H9 (cell line): Measurements from ENCODE around the gene FXYD1. TPM values are rescaled to one million over a fixed set of nuclear protein-coding genes. Genes with fewer than 3 reads are reported as not detected.

Experiments used
- DNase-seq: peaks from one replicate; pipeline ENCODE4 v3.0.0-alpha.2; 2017
- H2AFZ ChIP-seq: one replicate; pipeline ENCODE4 v1.6.1; 2013; ENCODE audit warnings: mild to moderate bottlenecking, low read length, control low read depth, moderate library complexity
- H2AK5ac ChIP-seq: 2 replicates; pipeline ENCODE4 v1.6.1; 2013; ENCODE audit warnings: low read length, control low read depth, mixed read lengths; ENCODE audit not compliant: insufficient read length
- H2BK120ac ChIP-seq: one replicate; pipeline ENCODE4 v1.6.1; 2013; ENCODE audit warnings: low read depth, mild to moderate bottlenecking, low read length, control low read depth, inconsistent platforms; ENCODE audit not compliant: poor library complexity, severe bottlenecking
- H2BK12ac ChIP-seq: 2 replicates; pipeline ENCODE4 v1.6.1; 2013; ENCODE audit warnings: low read length, control low read depth, mixed read lengths, low read depth; ENCODE audit not compliant: insufficient read length
- H2BK15ac ChIP-seq: 2 replicates; pipeline ENCODE4 v1.6.1; 2013; ENCODE audit warnings: low read depth, low read length, control low read depth
- H2BK20ac ChIP-seq: one replicate; pipeline ENCODE4 v1.6.1; 2013; ENCODE audit warnings: low read depth, mild to moderate bottlenecking, low read length, control low read depth, inconsistent platforms; ENCODE audit not compliant: poor library complexity, severe bottlenecking
- H2BK5ac ChIP-seq: 2 replicates; pipeline ENCODE4 v1.6.1; 2013; ENCODE audit warnings: low read length, control low read depth, mixed read lengths; ENCODE audit not compliant: insufficient read length
- H3K14ac ChIP-seq: 2 replicates; pipeline ENCODE4 v1.6.1; 2013; ENCODE audit warnings: low read length, control low read depth; ENCODE audit not compliant: insufficient read depth
- H3K18ac ChIP-seq: 2 replicates; pipeline ENCODE4 v1.6.1; 2013; ENCODE audit warnings: low read depth, mild to moderate bottlenecking, mixed read lengths, low read length, control low read depth; ENCODE audit not compliant: insufficient read length
- H3K23ac ChIP-seq: 2 replicates; pipeline ENCODE4 v1.6.1; 2013; ENCODE audit warnings: low read length, control low read depth, mixed read lengths, low read depth; ENCODE audit not compliant: insufficient read length
- H3K23me2 ChIP-seq: 2 replicates; pipeline ENCODE4 v1.6.1; 2013; ENCODE audit warnings: low read depth, mild to moderate bottlenecking, mixed read lengths, low read length, control low read depth; ENCODE audit not compliant: insufficient read length, poor library complexity, severe bottlenecking
- H3K27ac ChIP-seq: 2 replicates; pipeline ENCODE4 v1.5.1; 2013; ENCODE audit warnings: low read length, control low read depth, mixed read lengths, low read depth; ENCODE audit not compliant: insufficient read length
- H3K27me3 ChIP-seq: 2 replicates; pipeline ENCODE4 v1.6.1; 2013; ENCODE audit warnings: low read length, control low read depth, inconsistent platforms; ENCODE audit not compliant: insufficient read depth
- H3K4ac ChIP-seq: 2 replicates; pipeline ENCODE4 v1.6.1; 2013; ENCODE audit warnings: low read depth, mild to moderate bottlenecking, control low read depth, inconsistent platforms, low read length, moderate library complexity
- H3K4me1 ChIP-seq: 2 replicates; pipeline ENCODE4 v1.6.1; 2013; ENCODE audit warnings: low read length, control low read depth, inconsistent platforms; ENCODE audit not compliant: insufficient read depth
- H3K4me2 ChIP-seq: 2 replicates; pipeline ENCODE4 v1.6.1; 2013; ENCODE audit warnings: low read length, control low read depth, mixed read lengths; ENCODE audit not compliant: insufficient read length, insufficient read depth
- H3K56ac ChIP-seq: 2 replicates; pipeline ENCODE4 v1.6.1; 2013; ENCODE audit warnings: low read depth, mild to moderate bottlenecking, mixed read lengths, low read length, control low read depth; ENCODE audit not compliant: insufficient read length
- H3K79me1 ChIP-seq: 2 replicates; pipeline ENCODE4 v1.6.1; 2013; ENCODE audit warnings: low read depth, mild to moderate bottlenecking, moderate library complexity, low read length, control low read depth, inconsistent platforms; ENCODE audit not compliant: insufficient read depth, poor library complexity, severe bottlenecking
- H3K79me2 ChIP-seq: 2 replicates; pipeline ENCODE4 v1.6.1; 2013; ENCODE audit warnings: low read length, control low read depth, inconsistent platforms; ENCODE audit not compliant: insufficient read depth
- H3K9ac ChIP-seq: 2 replicates; pipeline ENCODE4 v1.6.1; 2013; ENCODE audit warnings: low read length, control low read depth, mixed read lengths; ENCODE audit not compliant: insufficient read length; ENCODE audit errors: extremely low read depth
- H3K9me3 ChIP-seq: one replicate; pipeline ENCODE4 v1.6.1; 2013; ENCODE audit warnings: low read depth, low read length, inconsistent platforms; ENCODE audit not compliant: control insufficient read depth
- H3T11ph ChIP-seq: one replicate; pipeline ENCODE4 v1.6.1; 2013; ENCODE audit warnings: mild to moderate bottlenecking, low read length, control low read depth, inconsistent platforms
- H4K20me1 ChIP-seq: one replicate; pipeline ENCODE4 v1.6.1; 2013; ENCODE audit not compliant: control insufficient read depth, insufficient read length, insufficient read depth
- H4K5ac ChIP-seq: 2 replicates; pipeline ENCODE4 v1.6.1; 2013; ENCODE audit warnings: low read depth, mild to moderate bottlenecking, mixed read lengths, low read length, control low read depth; ENCODE audit not compliant: insufficient read length
- H4K8ac ChIP-seq: replicated peaks from 2 replicates; pipeline ENCODE4 v1.6.1; 2013; ENCODE audit warnings: low read length, control low read depth, mixed read lengths, low read depth; ENCODE audit not compliant: insufficient read length
- H4K91ac ChIP-seq: 2 replicates; pipeline ENCODE4 v1.6.1; 2013; ENCODE audit warnings: low read depth, mild to moderate bottlenecking, moderate library complexity, mixed read lengths, low read length, control low read depth; ENCODE audit not compliant: insufficient read length
- H3K27ac Mint-ChIP-seq, 3 experiments: 2 replicates in 2 of 3; 3 replicates in 1 of 3; pipeline ENCODE4 v1.8.0; 2020 to 2021; ENCODE audit warnings: mixed read lengths in 3 of 3, mild to moderate bottlenecking in 1 of 3, moderate library complexity in 1 of 3
- H3K27me3 Mint-ChIP-seq: 2 replicates; pipeline ENCODE4 v1.8.0; 2021; ENCODE audit warnings: low read depth, mild to moderate bottlenecking, moderate library complexity, mixed read lengths
- H3K36me3 Mint-ChIP-seq, 3 experiments: 2 replicates in 2 of 3; 3 replicates in 1 of 3; pipeline ENCODE4 v1.8.0; 2020 to 2021; ENCODE audit warnings: low read depth in 3 of 3, mixed read lengths in 3 of 3; ENCODE audit not compliant: insufficient read depth in 1 of 3
- H3K4me1 Mint-ChIP-seq, 2 experiments: 2 replicates each; pipeline ENCODE4 v1.8.0; 2020; ENCODE audit warnings: mixed read lengths in 2 of 2
- H3K4me3 Mint-ChIP-seq, 2 experiments: 2 replicates in 1 of 2; 3 replicates in 1 of 2; pipeline ENCODE4 v1.8.0; 2020 to 2021; ENCODE audit warnings: mild to moderate bottlenecking in 2 of 2, mixed read lengths in 2 of 2, moderate library complexity in 1 of 2
- H3K9me3 Mint-ChIP-seq, 2 experiments: 2 replicates in 1 of 2; 3 replicates in 1 of 2; pipeline ENCODE4 v1.8.0; 2020; ENCODE audit warnings: mild to moderate bottlenecking in 2 of 2, mixed read lengths in 2 of 2, moderate library complexity in 1 of 2
- CTCF ChIP-seq: fragments of 200-600 bp; sonication (generic); conservative IDR thresholded peaks from 3 replicates; pipeline ENCODE4 v1.8.0; 2021; ENCODE audit warnings: antibody characterized with exemption, mild to moderate bottlenecking
- WGBS: extraction: QIAGEN DNeasy Blood & Tissue Kit; methylation state at CpG from one replicate; pipeline ENCODE4 v1.1.7; 2013; ENCODE audit warnings: missing lambda C conversion rate, low lambda C conversion rate, mixed read lengths; ENCODE audit not compliant: insufficient read length; ENCODE audit errors: extremely low coverage; 5-methylcytosine and 5-hydroxymethylcytosine counted together
- total RNA-seq: library from RNA; stranded (reverse); gene quantifications from 2 replicates; pipeline ENCODE4 v1.2.1, GENCODE V29; 2021

FXYD1 gene
- total RNA-seq, 1 experiment from 2014 or later: 7.7 TPM

- H3K79me1 ChIP-seq: no peaks in the 10 kb centered on the region
- no peak overlapping the region for H2BK120ac ChIP-seq
- no peak overlapping the region for H2BK12ac ChIP-seq
- no peak overlapping the region for H4K91ac ChIP-seq
- H2BK20ac ChIP-seq: no peak overlapping the region
- H2BK5ac ChIP-seq: no peak overlapping the region
- H4K8ac ChIP-seq: no peak overlapping the region
- no peaks in the 10 kb centered on the region for H3K79me2 ChIP-seq
- no peak overlapping the region for H3T11ph ChIP-seq
- H3K23me2 ChIP-seq: no peaks in the 10 kb centered on the region
- no peak overlapping the region for H2AFZ ChIP-seq
- H3K4ac ChIP-seq: no peak overlapping the region
- H3K36me3 Mint-ChIP-seq: peaks cover 3 to 9% (median 9%) of the 10 kb centered on the region in 3 experiments; a peak in 5 of 7 replicates
- no peak overlapping the region for H3K27ac ChIP-seq
- H4K20me1 ChIP-seq: no peaks in the 10 kb centered on the region
- no peak overlapping the region for H3K27ac Mint-ChIP-seq
- no peak overlapping the region for H2BK15ac ChIP-seq
- H3K14ac ChIP-seq: no peak overlapping the region
- peaks cover 8 to 14% of the 10 kb centered on the region in 2 experiments for H3K9me3 Mint-ChIP-seq
- no peak overlapping the region for H3K23ac ChIP-seq
- H3K9ac ChIP-seq: no peak overlapping the region
- H4K5ac ChIP-seq: no peak overlapping the region
- no peak for TF ChIP-seq CTCF
- H3K56ac ChIP-seq: no peak overlapping the region
- H3K27me3 ChIP-seq: no peaks in the 10 kb centered on the region; the same call in 1 of the 2 replicates
- no CpG with 5 or more reads among the region's 7 CpGs for WGBS
- H3K4me3 Mint-ChIP-seq: no peak overlapping the region
- H3K4me2 ChIP-seq: no peak overlapping the region
- H2AK5ac ChIP-seq: no peak overlapping the region
- no peaks in the 10 kb centered on the region for H3K9me3 ChIP-seq
- no peak overlapping the region for H3K18ac ChIP-seq
- H3K4me1 Mint-ChIP-seq: peaks cover 6 to 8% of the 10 kb centered on the region in 2 experiments
- peaks cover 7% of the 10 kb centered on the region for H3K27me3 Mint-ChIP-seq
- no peaks in the 10 kb centered on the region for H3K4me1 ChIP-seq
- DNase-seq: peak; percentile 3
Observed at GRCh38 chr19:35177377-35178274, 39.0 kb downstream of the FXYD1 start.
